Panc1 (cell line): ENCODE results near the gene ADM2.

Source experiments
- POLR2AphosphoS5 ChIP-seq: IDR thresholded peaks from 2 replicates; pipeline ENCODE4 v1.6.1; 2012; ENCODE audit warnings: mild to moderate bottlenecking, low read depth, low read length, moderate library complexity
- REST ChIP-seq, 2 experiments: IDR thresholded peaks; 2 replicates each; pipeline ENCODE4 v1.6.1; 2011 to 2012; ENCODE audit warnings: low read depth in 2 of 2, control low read depth in 1 of 2, low read length in 1 of 2, mild to moderate bottlenecking in 1 of 2, moderate library complexity in 1 of 2; ENCODE audit not compliant: insufficient read depth in 1 of 2
- TCF7L2 ChIP-seq: IDR thresholded peaks from 2 replicates; pipeline ENCODE4 v1.6.1; 2011; ENCODE audit warnings: mild to moderate bottlenecking, low read depth, low read length, inconsistent platforms
- TF ChIP-seq, protein P1 (sequence below): fragments of 450-650 bp; IDR thresholded peaks from 2 replicates; pipeline ENCODE4 v1.5.1; 2017; ENCODE audit warnings: mild to moderate bottlenecking

DNA sequence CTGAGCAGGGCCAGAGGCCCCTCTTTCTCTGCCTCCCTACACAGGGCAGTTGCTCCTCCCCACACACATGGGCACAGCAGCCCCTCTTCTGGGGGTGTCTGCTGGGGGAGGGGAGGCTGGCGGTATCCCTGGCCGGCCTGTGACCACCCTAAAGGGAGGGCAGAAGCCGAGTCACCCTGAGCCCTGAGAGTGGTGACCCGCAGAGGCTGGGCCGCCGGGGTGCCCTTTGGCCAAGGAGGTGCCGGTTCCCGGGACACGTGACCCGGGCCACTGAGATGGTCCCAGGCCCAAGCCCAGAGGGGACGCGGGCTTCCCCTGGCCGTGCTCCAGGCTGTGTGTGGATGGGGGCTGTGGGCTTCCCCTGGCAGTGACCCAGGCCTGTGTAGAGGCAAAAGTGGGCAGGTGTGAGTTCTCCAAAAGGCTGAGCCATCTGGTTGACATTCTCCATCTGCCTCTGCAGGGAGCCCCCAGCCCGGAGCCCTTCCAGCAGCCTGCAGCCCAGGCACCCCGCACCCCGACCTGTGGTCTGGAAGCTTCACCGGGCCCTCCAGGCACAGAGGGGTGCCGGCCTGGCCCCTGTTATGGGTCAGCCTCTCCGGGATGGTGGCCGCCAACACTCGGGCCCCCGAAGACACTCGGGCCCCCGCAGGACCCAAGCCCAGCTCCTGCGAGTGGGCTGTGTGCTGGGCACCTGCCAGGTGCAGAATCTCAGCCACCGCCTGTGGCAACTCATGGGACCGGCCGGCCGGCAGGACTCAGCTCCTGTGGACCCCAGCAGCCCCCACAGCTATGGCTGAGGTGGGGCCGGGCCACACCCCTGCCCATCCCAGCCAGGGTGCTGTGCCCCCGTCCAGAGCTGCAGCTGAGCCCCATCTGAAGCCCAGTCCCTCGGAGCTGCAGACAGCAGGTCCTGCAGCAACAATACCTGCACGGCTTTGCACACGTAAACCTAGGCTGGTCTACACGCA is 1.0 kb downstream of the ADM2 start:
- TF ChIP-seq, protein P1, sequence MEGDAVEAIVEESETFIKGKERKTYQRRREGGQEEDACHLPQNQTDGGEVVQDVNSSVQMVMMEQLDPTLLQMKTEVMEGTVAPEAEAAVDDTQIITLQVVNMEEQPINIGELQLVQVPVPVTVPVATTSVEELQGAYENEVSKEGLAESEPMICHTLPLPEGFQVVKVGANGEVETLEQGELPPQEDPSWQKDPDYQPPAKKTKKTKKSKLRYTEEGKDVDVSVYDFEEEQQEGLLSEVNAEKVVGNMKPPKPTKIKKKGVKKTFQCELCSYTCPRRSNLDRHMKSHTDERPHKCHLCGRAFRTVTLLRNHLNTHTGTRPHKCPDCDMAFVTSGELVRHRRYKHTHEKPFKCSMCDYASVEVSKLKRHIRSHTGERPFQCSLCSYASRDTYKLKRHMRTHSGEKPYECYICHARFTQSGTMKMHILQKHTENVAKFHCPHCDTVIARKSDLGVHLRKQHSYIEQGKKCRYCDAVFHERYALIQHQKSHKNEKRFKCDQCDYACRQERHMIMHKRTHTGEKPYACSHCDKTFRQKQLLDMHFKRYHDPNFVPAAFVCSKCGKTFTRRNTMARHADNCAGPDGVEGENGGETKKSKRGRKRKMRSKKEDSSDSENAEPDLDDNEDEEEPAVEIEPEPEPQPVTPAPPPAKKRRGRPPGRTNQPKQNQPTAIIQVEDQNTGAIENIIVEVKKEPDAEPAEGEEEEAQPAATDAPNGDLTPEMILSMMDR = no peak
- TF ChIP-seq POLR2AphosphoS5 (no peak), REST (IDR thresholded peaks at IDR 0.05; ENCODE audit: insufficient read depth in 1 of 2, low read depth in 2 of 2, low read length in 1 of 2) (no peak), TCF7L2 (no peak)
